SK-N-DZ (cell line): ENCODE results near the gene KDM4B.
"Not testable (repeated sequence)": the region's sequence is repeated elsewhere in the genome, so short reads cannot be mapped to it uniquely, and the experiment has no call there.

Source experiments
- DNase-seq: peaks from one replicate; pipeline ENCODE4 v3.0.0-alpha.2; 2015; ENCODE audit warnings: low spot score
- small RNA-seq, 2 experiments: library from RNA; depleted of rRNA; stranded (forward); fragments of <200 nt; gene quantifications; one replicate each; pipeline ENCODE3, GENCODE V24; 2014

KDM4B gene

GRCh38 chr19:5194641-5195040 lies 225.7 kb downstream of the KDM4B start:
- DNase-seq = no peak

- DNase-seq = not testable (repeated sequence)
Measured at GRCh38 chr19:5195587-5195986, 226.7 kb downstream of the KDM4B start.

- no peak for DNase-seq
Measured at GRCh38 chr19:5196832-5197231, 227.9 kb downstream of the KDM4B start.

- no peak for DNase-seq
Measured at GRCh38 chr19:5200844-5201243, 231.9 kb downstream of the KDM4B start.

- no peak for DNase-seq
Measured at GRCh38 chr19:5202553-5202952, 233.6 kb downstream of the KDM4B start.

Small RNA genes lying within 50 kb of the gene (small RNA-seq; reads per million reads assigned to genes)
- 0 reads per million in 2 experiments for gene MIR4747
